MM.1S (cell line): ENCODE data around the gene HCRTR1.

ENCODE experiments used
- DNase-seq: peaks from one replicate; pipeline ENCODE4 v3.0.0-alpha.2; 2015
- H2AFZ ChIP-seq: fragments of 300-600 bp; sonication (generic); 2 replicates; pipeline ENCODE4 v1.6.0; 2016; ENCODE audit warnings: antibody characterized with exemption, low read length
- H3F3A ChIP-seq: fragments of 300-600 bp; sonication (generic); 2 replicates; pipeline ENCODE4 v1.6.1; 2016; ENCODE audit warnings: mild to moderate bottlenecking, antibody characterized with exemption, low read length, moderate library complexity, mixed read lengths; ENCODE audit not compliant: insufficient read depth
- H3K27ac ChIP-seq: fragments of 300-600 bp; sonication (generic); 2 replicates; pipeline ENCODE4 v1.5.1; 2016; ENCODE audit warnings: mild to moderate bottlenecking, low read length
- H3K27me3 ChIP-seq: fragments of 300-600 bp; sonication (generic); replicated peaks from 2 replicates; pipeline ENCODE4 v1.6.0; 2016; ENCODE audit warnings: low read length; ENCODE audit not compliant: insufficient read depth
- H3K36me3 ChIP-seq: fragments of 300-600 bp; sonication (generic); replicated peaks from 2 replicates; pipeline ENCODE4 v1.6.1; 2016; ENCODE audit warnings: mild to moderate bottlenecking, low read length, mixed read lengths; ENCODE audit not compliant: insufficient read depth
- H3K4me1 ChIP-seq: fragments of 300-600 bp; sonication (generic); 2 replicates; pipeline ENCODE4 v1.6.1; 2016; ENCODE audit warnings: low read length, mixed read lengths
- H3K4me2 ChIP-seq: fragments of 300-600 bp; sonication (generic); 2 replicates; pipeline ENCODE4 v1.6.0; 2016; ENCODE audit warnings: low read depth, low read length
- H3K4me3 ChIP-seq: fragments of 300-600 bp; sonication (generic); 2 replicates; pipeline ENCODE4 v1.5.1; 2016; ENCODE audit warnings: low read length, mixed read lengths
- H3K79me2 ChIP-seq: fragments of 300-600 bp; sonication (generic); 2 replicates; pipeline ENCODE4 v1.6.1; 2016; ENCODE audit warnings: mixed run types, low read length, mixed read lengths
- H3K9ac ChIP-seq: fragments of 300-600 bp; sonication (generic); 2 replicates; pipeline ENCODE4 v1.6.1; 2016; ENCODE audit warnings: low read length, mixed read lengths
- H3K9me2 ChIP-seq: fragments of 300-600 bp; sonication (generic); replicated peaks from 2 replicates; pipeline ENCODE4 v1.6.1; 2016; ENCODE audit warnings: mild to moderate bottlenecking, low read length, mixed read lengths; ENCODE audit not compliant: insufficient read depth
- H3K9me3 ChIP-seq: fragments of 300-600 bp; sonication (generic); replicated peaks from 2 replicates; pipeline ENCODE4 v1.6.1; 2016; ENCODE audit warnings: mild to moderate bottlenecking, low read length, mixed read lengths; ENCODE audit not compliant: insufficient read depth
- H4K20me1 ChIP-seq: fragments of 300-600 bp; sonication (generic); 2 replicates; pipeline ENCODE4 v1.6.1; 2016; ENCODE audit warnings: mild to moderate bottlenecking, low read length, moderate library complexity, mixed read lengths; ENCODE audit not compliant: insufficient read depth
- EZH2 ChIP-seq: fragments of 300-600 bp; sonication (generic); optimal IDR thresholded peaks from 2 replicates; pipeline ENCODE3; 2017; ENCODE audit warnings: low read depth, mild to moderate bottlenecking, antibody characterized with exemption, low read length, mixed read lengths
- EZH2phosphoT487 ChIP-seq: fragments of 300-600 bp; sonication (generic); IDR thresholded peaks from 2 replicates; pipeline ENCODE4 v1.6.1; 2018; ENCODE audit warnings: antibody characterized with exemption, low read length
- TF ChIP-seq, protein P1 (sequence below): fragments of 300-600 bp; sonication (generic); IDR thresholded peaks from 2 replicates; pipeline ENCODE4 v1.5.1; 2016; ENCODE audit warnings: antibody characterized with exemption, low read length, mixed read lengths

Gene HCRTR1

DNA sequence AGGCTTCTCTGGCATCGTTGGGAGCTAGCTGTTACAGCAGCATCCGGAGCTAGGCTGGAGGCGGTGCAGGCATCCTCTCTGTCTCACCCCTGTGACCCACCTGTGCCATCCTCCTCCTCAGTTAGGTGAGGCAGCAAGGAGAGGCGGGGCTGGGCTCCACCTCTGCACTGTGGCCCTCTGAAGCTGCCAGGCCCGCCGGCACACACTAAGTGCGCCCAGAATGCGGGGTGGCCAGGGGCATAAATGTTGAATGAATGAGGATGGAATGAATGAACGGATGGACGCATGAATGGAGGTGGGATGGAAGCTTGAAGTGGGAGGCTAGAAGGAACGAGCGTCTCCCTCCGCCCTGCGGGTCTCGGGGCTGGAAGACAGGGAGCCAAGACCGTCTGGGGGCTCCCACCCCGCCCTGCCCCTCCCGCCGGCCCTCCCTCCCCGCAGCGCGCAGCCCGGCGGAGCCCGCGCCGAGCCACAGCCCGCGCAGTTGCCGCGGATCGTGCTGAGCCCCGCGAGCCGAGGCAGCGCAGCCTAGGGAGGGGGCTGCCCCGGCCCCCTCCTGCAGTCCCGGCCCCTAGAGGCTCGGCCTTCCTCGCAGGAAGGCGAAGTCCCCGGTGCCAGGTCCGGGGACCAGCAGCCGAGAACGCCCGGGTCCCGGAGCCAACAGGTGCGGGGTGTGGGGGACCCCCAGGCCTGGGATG lies at the start of gene HCRTR1:
Gene HCRTR1 (plus strand): TSS at position 472 of the 698 bp plus-strand sequence. CDS start 1,504 bp downstream, outside the sequence.
- H3K4me3 ChIP-seq = peak within 1 kb of the TSS; percentile 71
- no peak for DNase-seq

DNA sequence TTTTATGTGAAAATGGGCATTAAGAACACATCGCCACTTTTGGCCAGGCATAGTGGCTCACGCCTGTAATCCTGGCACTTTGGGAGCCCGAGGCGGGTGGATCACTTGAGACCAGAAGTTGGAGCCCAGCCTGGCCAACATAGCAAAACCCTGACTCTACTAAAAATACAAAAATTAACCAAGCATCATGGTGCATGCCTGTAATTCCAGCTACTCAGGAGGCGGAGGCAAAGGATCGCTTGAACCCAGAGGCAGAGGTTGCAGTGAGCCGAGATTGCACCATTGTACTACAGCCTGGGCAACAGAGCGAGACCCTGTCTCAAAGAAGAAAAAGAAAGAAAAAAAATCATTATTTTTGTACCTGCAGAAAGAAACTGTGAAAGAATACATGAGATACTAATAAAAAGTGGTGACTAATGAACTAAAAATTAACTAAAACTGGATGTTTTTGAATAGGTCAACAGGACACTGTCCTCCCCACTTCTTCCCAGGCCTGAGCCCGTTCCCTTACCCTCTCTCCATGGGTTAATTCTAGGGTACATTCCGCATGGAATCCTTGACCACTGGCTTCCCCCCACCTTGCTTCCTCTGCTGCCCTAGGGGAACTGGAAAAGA lies 49.4 kb upstream of the HCRTR1 start:
- no peaks in the 10 kb centered on the region for H3F3A ChIP-seq
- no peaks in the 10 kb centered on the region for H4K20me1 ChIP-seq
- no peaks in the 10 kb centered on the region for H3K79me2 ChIP-seq
- H3K4me2 ChIP-seq = no peak overlapping the region
- H3K27ac ChIP-seq = no peak overlapping the region
- no peaks in the 10 kb centered on the region for H3K9me2 ChIP-seq
- no peaks in the 10 kb centered on the region; the same call in 1 of the 2 replicates for H3K27me3 ChIP-seq
- no peak for TF ChIP-seq EZH2phosphoT487
- TF ChIP-seq, protein P1, sequence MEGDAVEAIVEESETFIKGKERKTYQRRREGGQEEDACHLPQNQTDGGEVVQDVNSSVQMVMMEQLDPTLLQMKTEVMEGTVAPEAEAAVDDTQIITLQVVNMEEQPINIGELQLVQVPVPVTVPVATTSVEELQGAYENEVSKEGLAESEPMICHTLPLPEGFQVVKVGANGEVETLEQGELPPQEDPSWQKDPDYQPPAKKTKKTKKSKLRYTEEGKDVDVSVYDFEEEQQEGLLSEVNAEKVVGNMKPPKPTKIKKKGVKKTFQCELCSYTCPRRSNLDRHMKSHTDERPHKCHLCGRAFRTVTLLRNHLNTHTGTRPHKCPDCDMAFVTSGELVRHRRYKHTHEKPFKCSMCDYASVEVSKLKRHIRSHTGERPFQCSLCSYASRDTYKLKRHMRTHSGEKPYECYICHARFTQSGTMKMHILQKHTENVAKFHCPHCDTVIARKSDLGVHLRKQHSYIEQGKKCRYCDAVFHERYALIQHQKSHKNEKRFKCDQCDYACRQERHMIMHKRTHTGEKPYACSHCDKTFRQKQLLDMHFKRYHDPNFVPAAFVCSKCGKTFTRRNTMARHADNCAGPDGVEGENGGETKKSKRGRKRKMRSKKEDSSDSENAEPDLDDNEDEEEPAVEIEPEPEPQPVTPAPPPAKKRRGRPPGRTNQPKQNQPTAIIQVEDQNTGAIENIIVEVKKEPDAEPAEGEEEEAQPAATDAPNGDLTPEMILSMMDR = no peak
- H3K36me3 ChIP-seq = no peaks in the 10 kb centered on the region
- H3K9ac ChIP-seq = no peak overlapping the region
- no peaks in the 10 kb centered on the region for H3K4me1 ChIP-seq
- H3K9me3 ChIP-seq = no peaks in the 10 kb centered on the region
- H3K4me3 ChIP-seq = no peak overlapping the region
- no peak overlapping the region for H2AFZ ChIP-seq
- DNase-seq = no peak

More for the DNA sequence above, at the start of gene HCRTR1:
- Histone ChIP-seq H3K79me2 (no peaks in the 10 kb centered on the region), H3K4me2 (peak within 1 kb of the TSS; percentile 98), H2AFZ (peak within 1 kb of the TSS; percentile 94), H3F3A (no peaks in the 10 kb centered on the region), H3K36me3 (no peaks in the 10 kb centered on the region), H3K27ac (no peak within 1 kb of the TSS), H3K9me3 (no peaks in the 10 kb centered on the region), H3K9ac (peak within 1 kb of the TSS; percentile 44; the same call in 1 of the 2 replicates), H3K9me2 (no peaks in the 10 kb centered on the region), H4K20me1 (no peaks in the 10 kb centered on the region), H3K27me3 (peaks cover 18% of the 10 kb centered on the region), H3K4me1 (no peaks in the 10 kb centered on the region)
- TF ChIP-seq, protein P1 = no peak
- no peak for TF ChIP-seq EZH2
- TF ChIP-seq EZH2phosphoT487 = no peak

DNA sequence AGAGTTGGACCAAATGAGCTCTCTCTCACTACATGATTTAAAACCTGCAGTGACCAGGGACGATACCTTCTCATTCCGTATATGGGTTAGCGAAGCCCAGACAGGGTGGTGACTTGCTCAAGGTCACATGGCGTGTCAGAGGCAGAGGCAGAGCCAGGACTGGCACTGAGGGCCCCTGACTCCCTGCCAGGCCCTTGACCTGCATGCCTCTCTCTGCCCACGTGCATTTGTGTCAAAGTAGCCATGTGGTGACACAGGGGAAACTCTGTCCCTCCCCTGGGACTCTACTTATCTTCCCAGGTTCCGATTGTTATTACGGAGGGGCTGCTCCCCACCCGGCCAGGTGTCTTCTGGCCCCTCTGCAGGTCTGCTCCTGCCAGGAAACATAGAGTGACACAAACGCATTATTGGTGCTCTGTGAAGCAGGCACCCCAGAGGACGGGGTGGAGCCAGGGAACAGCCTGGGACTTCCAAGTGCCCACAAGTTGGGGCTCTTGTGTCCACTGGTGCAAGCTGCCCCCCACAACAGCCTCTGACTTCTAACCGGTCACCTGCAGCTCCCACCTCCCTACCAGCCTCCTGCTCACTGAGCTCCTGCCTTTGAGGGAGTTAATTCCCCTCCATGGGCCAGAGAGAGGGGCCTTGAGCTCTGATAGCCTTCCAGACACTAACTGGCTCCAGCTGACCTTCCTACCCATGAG lies 48.4 kb upstream of the HCRTR1 start:
- Histone ChIP-seq H3K4me2 (no peak overlapping the region), H3F3A (no peaks in the 10 kb centered on the region), H3K27me3 (no peaks in the 10 kb centered on the region; the same call in 1 of the 2 replicates), H3K9me3 (no peaks in the 10 kb centered on the region), H3K4me1 (no peaks in the 10 kb centered on the region), H3K4me3 (no peak overlapping the region), H4K20me1 (no peaks in the 10 kb centered on the region), H3K79me2 (no peaks in the 10 kb centered on the region), H2AFZ (no peak overlapping the region), H3K9me2 (no peaks in the 10 kb centered on the region), H3K9ac (no peak overlapping the region), H3K27ac (no peak overlapping the region), H3K36me3 (no peaks in the 10 kb centered on the region)
- DNase-seq = no peak
- TF ChIP-seq, protein P1 = no peak
- no peak for TF ChIP-seq EZH2
- no peak for TF ChIP-seq EZH2phosphoT487
